Smooth muscle cell (in vitro differentiated cells): Measurements from ENCODE around the gene EFEMP2. TPM values are rescaled to one million over a fixed set of nuclear protein-coding genes. Genes with fewer than 3 reads are reported as not detected.
"Not testable (repeated sequence)": the region's sequence is repeated elsewhere in the genome, so short reads cannot be mapped to it uniquely, and the experiment has no call there.

ENCODE experiments used
- DNase-seq: peaks from one replicate; lab custom pipeline; 2025; ENCODE audit not compliant: unreplicated experiment; lab: John Stamatoyannopoulos, UW
- H2AFZ ChIP-seq: fragments of 200-600 bp; sonication (generic); 2 replicates; pipeline ENCODE4 v1.6.0; 2016; ENCODE audit warnings: antibody characterized with exemption, low read depth, mild to moderate bottlenecking
- H3F3A ChIP-seq: fragments of 200-600 bp; sonication (generic); 2 replicates; pipeline ENCODE4 v1.6.0; 2017; ENCODE audit warnings: antibody characterized with exemption, low read depth
- H3K27ac ChIP-seq: fragments of 200-600 bp; sonication (generic); 2 replicates; pipeline ENCODE4 v1.5.1; 2016; ENCODE audit warnings: low read depth, mild to moderate bottlenecking
- H3K27me3 ChIP-seq: fragments of 200-600 bp; sonication (generic); 2 replicates; pipeline ENCODE4 v1.6.1; 2016; ENCODE audit warnings: low read depth, mild to moderate bottlenecking
- H3K36me3 ChIP-seq: fragments of 200-600 bp; sonication (generic); 2 replicates; pipeline ENCODE4 v1.5.1; 2016; ENCODE audit warnings: low read depth
- H3K4me1 ChIP-seq: fragments of 200-600 bp; sonication (generic); 2 replicates; pipeline ENCODE4 v1.5.1; 2016; ENCODE audit warnings: low read depth
- H3K4me2 ChIP-seq: fragments of 200-600 bp; sonication (generic); 2 replicates; pipeline ENCODE4 v1.6.0; 2016; ENCODE audit warnings: mild to moderate bottlenecking
- H3K4me3 ChIP-seq: fragments of 200-600 bp; sonication (generic); 2 replicates; pipeline ENCODE4 v1.5.1; 2016; ENCODE audit warnings: mild to moderate bottlenecking
- H3K79me2 ChIP-seq: fragments of 200-600 bp; sonication (generic); 2 replicates; pipeline ENCODE4 v1.6.0; 2016; ENCODE audit warnings: low read depth, mild to moderate bottlenecking
- H3K9ac ChIP-seq: fragments of 200-600 bp; sonication (generic); 2 replicates; pipeline ENCODE4 v1.6.0; 2016; ENCODE audit warnings: low read depth
- H3K9me3 ChIP-seq: fragments of 200-600 bp; sonication (generic); replicated peaks from 2 replicates; pipeline ENCODE4 v1.5.1; 2016; ENCODE audit warnings: low read depth
- H4K20me1 ChIP-seq: fragments of 200-600 bp; sonication (generic); 2 replicates; pipeline ENCODE4 v1.6.0; 2016; ENCODE audit warnings: low read depth
- CTCF ChIP-seq: fragments of 200-600 bp; sonication (generic); IDR thresholded peaks from 2 replicates; pipeline ENCODE4 v1.5.1; 2017; ENCODE audit warnings: borderline replicate concordance, mild to moderate bottlenecking, antibody characterized with exemption; ENCODE audit not compliant: insufficient read depth, poor library complexity, severe bottlenecking
- WGBS: methylation state at CpG from one replicate; pipeline ENCODE4 v1.1.7; 2016; ENCODE audit warnings: low lambda C conversion rate; 5-methylcytosine and 5-hydroxymethylcytosine counted together
- polyA plus RNA-seq: library from polyadenylated mRNA; unstranded; fragments of >200 nt; fragmentation: Nextera tagmentation; extraction: Ambion mirVana; gene quantifications from 2 replicates; pipeline ENCODE4 v1.2.1, GENCODE V29; 2016
- total RNA-seq: library from RNA; depleted of rRNA; stranded (reverse); fragments of >200 nt; gene quantifications from 2 replicates; pipeline ENCODE4 v1.2.3, GENCODE V29; 2014

The EFEMP2 gene
- total and polyA plus RNA-seq, 2 experiments from 2014 or later = 99.7 to 362 TPM

GRCh38 chr11:65833297-65834030 is 39.1 kb downstream of the EFEMP2 start, which contains the start of gene SNX32:
SNX32 (plus strand) TSS chr11:65833963; CDS start chr11:65834066, 103 bp downstream.
- no peaks in the 10 kb centered on the region for H3K79me2 ChIP-seq

GRCh38 chr11:65832231-65832630 is 40.4 kb downstream of the EFEMP2 start:
- H3K4me1 ChIP-seq = peaks cover 14% of the 10 kb centered on the region
- H3K27me3 ChIP-seq, H3K36me3 ChIP-seq, H3K27ac ChIP-seq, H3K9ac ChIP-seq, H3K4me2 ChIP-seq, H2AFZ ChIP-seq, H3K4me3 ChIP-seq, H3K79me2 ChIP-seq, H3F3A ChIP-seq, H4K20me1 ChIP-seq, H3K9me3 ChIP-seq, DNase-seq: not testable (repeated sequence)

More at GRCh38 chr11:65833297-65834030, 39.1 kb downstream of the EFEMP2 start, which contains the start of gene SNX32:
- Histone ChIP-seq H3K27me3 (no peaks in the 10 kb centered on the region), H2AFZ (peak within 1 kb of the TSS; percentile 85), H3K4me3 (peak within 1 kb of the TSS; percentile 73), H4K20me1 (no peaks in the 10 kb centered on the region), H3K36me3 (no peaks in the 10 kb centered on the region), H3K4me2 (peak within 1 kb of the TSS; percentile 90), H3K9me3 (no peaks in the 10 kb centered on the region), H3K27ac (no peak within 1 kb of the TSS), H3K4me1 (peaks cover 14% of the 10 kb centered on the region), H3F3A (no peaks in the 10 kb centered on the region), H3K9ac (peak within 1 kb of the TSS; percentile 49)
- WGBS = 3% methylated on average over 47 of the region's 63 CpGs
- DNase-seq = peak; percentile 73
- no peak for TF ChIP-seq CTCF

- H3K4me3 ChIP-seq = no peak overlapping the region
- no peaks in the 10 kb centered on the region for H3K79me2 ChIP-seq
- no peak overlapping the region for H3K4me2 ChIP-seq
- no peak for TF ChIP-seq CTCF
- H3K4me1 ChIP-seq = peaks cover 13% of the 10 kb centered on the region
- H4K20me1 ChIP-seq = no peaks in the 10 kb centered on the region
- H3F3A ChIP-seq = no peaks in the 10 kb centered on the region
- WGBS = 76% methylated on average over 4 of the region's 4 CpGs
- H3K27me3 ChIP-seq = no peaks in the 10 kb centered on the region
- no peak for DNase-seq
- H3K9ac ChIP-seq = no peak overlapping the region
- no peaks in the 10 kb centered on the region for H3K9me3 ChIP-seq
- H3K36me3 ChIP-seq = no peaks in the 10 kb centered on the region
- no peak overlapping the region for H2AFZ ChIP-seq
- no peak overlapping the region for H3K27ac ChIP-seq
Measured at GRCh38 chr11:65829459-65829858, 43.1 kb downstream of the EFEMP2 start.

GRCh38 chr11:65826984-65827735 is 45.4 kb downstream of the EFEMP2 start:
- Histone ChIP-seq H3K79me2 (no peaks in the 10 kb centered on the region), H2AFZ (no peak overlapping the region), H3F3A (no peaks in the 10 kb centered on the region), H3K27ac (no peak overlapping the region), H3K27me3 (no peaks in the 10 kb centered on the region), H3K4me2 (no peak overlapping the region), H4K20me1 (no peaks in the 10 kb centered on the region), H3K36me3 (no peaks in the 10 kb centered on the region), H3K4me3 (no peak overlapping the region), H3K4me1 (no peaks in the 10 kb centered on the region), H3K9ac (no peak overlapping the region), H3K9me3 (no peaks in the 10 kb centered on the region)
- WGBS = 80% methylated on average over 8 of the region's 8 CpGs
- DNase-seq = no peak
- no peak for TF ChIP-seq CTCF
